H1 (cell line): Measurements from ENCODE around the gene CNKSR2. TPM values are rescaled to one million over a fixed set of nuclear protein-coding genes. Genes with fewer than 3 reads are reported as not detected.

Source experiments
- USF2 ChIP-seq: IDR thresholded peaks from 2 replicates; pipeline ENCODE4 v1.6.1; 2011; ENCODE audit warnings: low read length, improper control_type of control experiment
- polyA plus RNA-seq, 7 experiments: library from polyadenylated mRNA; depleted of rRNA in 3 of 7; stranded (reverse) in 5 of 7; unstranded in 2 of 7; fragments of >200 nt in 5 of 7; fragments of 200-250 nt in 2 of 7; gene quantifications; 1 replicate in 5 of 7; 2 replicates in 1 of 7; 4 replicates in 1 of 7; pipeline versions ENCODE4 v1.2.1 to v1.2.3, GENCODE V29; 2011 to 2013; ENCODE audit warnings: missing spikeins in 2 of 7, mixed read lengths in 2 of 7
- total RNA-seq: library from RNA; stranded (reverse); fragmentation: NEBNext Ultra II Directional; extraction: Animal tissue kit (Norgen Biotek cat#: 25700); gene quantifications from 2 replicates; pipeline ENCODE4 v1.2.1, GENCODE V29; 2021

The CNKSR2 gene
- total and polyA plus RNA-seq, 2 of the 8 experiments (the other 6 are each of a cell fraction or from before 2014, with no cell fraction given) = 5.5 to 16.3 TPM

GRCh38 chrX:21659320-21659719 is 285.1 kb downstream of the CNKSR2 start (continued):
- TF ChIP-seq USF2 = no peak
